K562 (cell line): ENCODE measurements around the gene KLK2. TPM values are rescaled to one million over a fixed set of nuclear protein-coding genes. Genes with fewer than 3 reads are reported as not detected.

Experiments
- ATAC-seq: fragments of 200-7000 bp; cut with Tn5 transposase; 3 replicates; pipeline ENCODE4 v1.9.1; 2020; ENCODE audit warnings: moderate library complexity
- BruUV-seq: library from RNA; stranded (reverse); fragments of 400-500 nt; replicated peaks from 2 replicates; lab custom pipeline; 2021; lab: Mats Ljungman, UMichigan
- CTCF ChIA-PET: fragments of 300-600 bp; formaldehyde crosslinking; extraction: SDS; loops from one replicate; lab custom pipeline; 2021; ENCODE audit warnings: low intra/inter-chr PET ratio; lab: Yijun Ruan, JAX
- POLR2A ChIA-PET: fragments of 300-600, 350-650 bp; sonication (Branson Sonifier 250); formaldehyde crosslinking; extraction: SDS; loops from one replicate; lab custom pipeline; 2021; ENCODE audit warnings: antibody characterized with exemption, inconsistent platforms; lab: Yijun Ruan, JAX
- DNase-seq, 4 experiments: peaks; one replicate each; pipeline versions ENCODE4 v3.0.0 to v3.0.0-alpha.2; 2011 to 2018; ENCODE audit warnings: low spot score in 3 of 4, mixed read lengths in 3 of 4; ENCODE audit errors: extremely low read depth in 1 of 4
- FAIRE-seq: peaks from 2 replicates; lab custom pipeline; 2011; peaks lifted over from hg19 to GRCh38; lab: Jason Lieb, UNC
- H2AFZ ChIP-seq: 2 replicates; pipeline ENCODE4 v1.6.0; 2011; ENCODE audit warnings: low read depth, low read length, control low read depth, inconsistent platforms
- H3K27ac ChIP-seq: fragments of 200-600 bp; 3 replicates; pipeline ENCODE4 v1.8.0; 2011; ENCODE audit warnings: low read depth, mild to moderate bottlenecking, control low read depth, inconsistent platforms, low read length, moderate library complexity, mixed read lengths; ENCODE audit errors: extremely low read depth
- H3K27me3 ChIP-seq, 2 experiments: fragments of 300-600 bp in 1 of 2; 2 replicates in 1 of 2; 3 replicates in 1 of 2; pipeline versions ENCODE4 v1.6.0 to v1.8.0; 2011; ENCODE audit warnings: inconsistent platforms in 2 of 2, low read length in 2 of 2, mild to moderate bottlenecking in 1 of 2, mixed read lengths in 1 of 2, moderate library complexity in 1 of 2; ENCODE audit not compliant: control insufficient read depth in 2 of 2, insufficient read depth in 2 of 2
- H3K36me3 ChIP-seq: fragments of 300-600 bp; 3 replicates; pipeline ENCODE4 v1.8.0; 2011; ENCODE audit warnings: mild to moderate bottlenecking, low read length, inconsistent platforms; ENCODE audit not compliant: control insufficient read depth, insufficient read depth
- H3K4me1 ChIP-seq, 2 experiments: fragments of 200-600 bp in 1 of 2; replicated peaks in 1 of 2; 2 replicates in 1 of 2; 3 replicates in 1 of 2; pipeline versions ENCODE4 v1.5.1 to v1.8.0; 2011; ENCODE audit warnings: inconsistent platforms in 2 of 2, low read length in 2 of 2, mild to moderate bottlenecking in 1 of 2, mixed read lengths in 1 of 2, moderate library complexity in 1 of 2; ENCODE audit not compliant: control insufficient read depth in 2 of 2, insufficient read depth in 2 of 2
- H3K4me2 ChIP-seq: 2 replicates; pipeline ENCODE4 v1.6.1; 2011; ENCODE audit warnings: low read length, control low read depth, inconsistent platforms, mixed read lengths; ENCODE audit not compliant: insufficient read depth
- H3K4me3 ChIP-seq: fragments of 200-600 bp; sonication (generic), shearing (Covaris generic); 2 replicates; pipeline ENCODE4 v1.5.1; 2016; ENCODE audit warnings: control low read depth, inconsistent platforms
- H3K79me2 ChIP-seq: fragments of 200-600 bp; 3 replicates; pipeline ENCODE4 v1.8.0; 2011; ENCODE audit warnings: low read length, inconsistent platforms; ENCODE audit not compliant: control insufficient read depth, insufficient read depth
- H3K9ac ChIP-seq, 2 experiments: 2 replicates each; pipeline versions ENCODE4 v1.6.0 to v1.6.1; 2011; ENCODE audit warnings: low read depth in 2 of 2, low read length in 2 of 2, control low read depth in 1 of 2, inconsistent platforms in 1 of 2, mild to moderate bottlenecking in 1 of 2, mixed read lengths in 1 of 2; ENCODE audit not compliant: insufficient read depth in 1 of 2
- H3K9me1 ChIP-seq: one replicate; pipeline ENCODE4 v1.6.0; 2011; ENCODE audit warnings: inconsistent platforms, mild to moderate bottlenecking, low read length, moderate library complexity; ENCODE audit not compliant: control insufficient read depth, insufficient read depth
- H3K9me3 ChIP-seq: replicated peaks from 2 replicates; pipeline ENCODE4 v1.5.1; 2011; ENCODE audit warnings: low read depth, low read length, inconsistent platforms; ENCODE audit not compliant: control insufficient read depth, insufficient read depth
- H4K20me1 ChIP-seq: replicated peaks from 2 replicates; pipeline ENCODE4 v1.6.1; 2011; ENCODE audit warnings: low read length, inconsistent platforms, mixed read lengths; ENCODE audit not compliant: control insufficient read depth, insufficient read depth
- ADNP ChIP-seq: fragments of 200-800 bp; sonication (Bioruptor generic); IDR thresholded peaks from 2 replicates; pipeline ENCODE4 v1.6.1; 2016; ENCODE audit warnings: missing genetic modification characterization, missing compliant biosample characterization
- CREB3L1 ChIP-seq: fragments of 450-650 bp; IDR thresholded peaks from 2 replicates; pipeline ENCODE4 v1.6.1; 2014; ENCODE audit warnings: low read depth, mild to moderate bottlenecking, moderate library complexity, borderline replicate concordance
- ESRRA ChIP-seq: fragments of 450-650 bp; IDR thresholded peaks from 2 replicates; pipeline ENCODE4 v1.6.1; 2014; ENCODE audit warnings: low read depth, mild to moderate bottlenecking, moderate library complexity, borderline replicate concordance
- NONO ChIP-seq, 2 experiments: fragments of 200-400 bp in 1 of 2; fragments of 450-650 bp in 1 of 2; formaldehyde crosslinking in 1 of 2; IDR thresholded peaks; 2 replicates each; pipeline ENCODE4 v1.6.1; 2017; ENCODE audit warnings: low read depth in 2 of 2, mild to moderate bottlenecking in 2 of 2, moderate library complexity in 2 of 2, low read length in 1 of 2
- ZNF197 ChIP-seq: fragments of 200-800 bp; sonication (Bioruptor generic); IDR thresholded peaks from 2 replicates; pipeline ENCODE4 v1.6.1; 2016; ENCODE audit warnings: low read depth, missing genetic modification characterization, missing compliant biosample characterization
- WGBS: fragments of 100-300 bp; shearing (Covaris generic); methylation state at CpG from one replicate; pipeline ENCODE4 v1.1.6; 2016; ENCODE audit warnings: low coverage, mixed read lengths; ENCODE audit not compliant: insufficient coverage; ENCODE audit errors: missing lambda C conversion rate; 5-methylcytosine and 5-hydroxymethylcytosine counted together
- in situ Hi-C: fragments of 300-500 bp; cut with MboI; formaldehyde crosslinking; loops from 4 replicates; pipeline ENCODE4 v1.15.0; 2018; ENCODE audit warnings: inconsistent platforms, mixed read lengths
- intact Hi-C: fragments of 100-400 bp; cut with micrococcal nuclease; formaldehyde crosslinking; loops from 2 replicates; pipeline ENCODE4 v1.14.2; 2022
- polyA plus RNA-seq, 8 experiments: library from polyadenylated mRNA; depleted of rRNA in 4 of 8; stranded (reverse) in 5 of 8; unstranded in 3 of 8; fragments of >200 nt; fragmentation: Nextera tagmentation in 2 of 8; fragmentation: Illumina TruSeq in 1 of 8; extraction: Ambion mirVana in 2 of 8; extraction: Trizol in 1 of 8; gene quantifications; 2 replicates each; pipeline versions ENCODE4 v1.2.1 to v1.2.3, GENCODE V29; 2011 to 2014; ENCODE audit warnings: inconsistent platforms in 1 of 8, missing spikeins in 1 of 8
- total RNA-seq, 7 experiments: library from RNA; depleted of rRNA in 6 of 7; stranded (reverse); fragments of >200 nt in 6 of 7; fragmentation: Illumina TruSeq in 2 of 7; extraction: Trizol in 2 of 7; gene quantifications; 2 replicates each; pipeline versions ENCODE4 v1.2.1 to v1.2.3, GENCODE V29; 2011 to 2021; ENCODE audit warnings: low replicate concordance in 1 of 7
- TF ChIP-seq, protein P1 (sequence below): fragments of 450-650 bp; formaldehyde crosslinking; conservative IDR thresholded peaks from 2 replicates; pipeline ENCODE4 v1.4.0; 2022; ENCODE audit warnings: mild to moderate bottlenecking, missing genetic modification characterization

KLK2 gene
- total and polyA plus RNA-seq, 9 of the 15 experiments (the other 6 are each of a cell fraction or from before 2014, with no cell fraction given), result 0.11 to 0.47 (median 0.23) TPM; not detected in 1

DNA sequence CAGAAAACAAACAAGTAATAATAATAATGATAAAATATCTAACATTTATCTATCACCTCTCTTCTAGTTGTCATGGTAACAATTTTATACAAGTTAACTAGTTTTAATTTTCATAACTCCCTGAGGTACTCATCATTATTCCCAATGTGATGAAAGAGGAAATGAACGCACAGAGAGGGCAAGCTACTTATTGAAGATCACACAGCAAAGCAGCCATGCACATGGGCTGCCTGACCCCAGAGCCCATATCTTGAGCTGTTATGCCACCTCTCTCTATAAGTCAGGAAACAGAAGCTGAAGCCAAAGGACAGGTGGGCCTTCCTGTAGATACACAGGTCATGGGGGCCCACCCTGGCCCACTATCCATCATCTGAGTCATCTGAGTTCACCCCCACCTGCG lies 42.8 kb downstream of the KLK2 start (continued):
- TF ChIP-seq ADNP (tag), result peak; percentile 34; the same call in 1 of the 2 replicates

DNA sequence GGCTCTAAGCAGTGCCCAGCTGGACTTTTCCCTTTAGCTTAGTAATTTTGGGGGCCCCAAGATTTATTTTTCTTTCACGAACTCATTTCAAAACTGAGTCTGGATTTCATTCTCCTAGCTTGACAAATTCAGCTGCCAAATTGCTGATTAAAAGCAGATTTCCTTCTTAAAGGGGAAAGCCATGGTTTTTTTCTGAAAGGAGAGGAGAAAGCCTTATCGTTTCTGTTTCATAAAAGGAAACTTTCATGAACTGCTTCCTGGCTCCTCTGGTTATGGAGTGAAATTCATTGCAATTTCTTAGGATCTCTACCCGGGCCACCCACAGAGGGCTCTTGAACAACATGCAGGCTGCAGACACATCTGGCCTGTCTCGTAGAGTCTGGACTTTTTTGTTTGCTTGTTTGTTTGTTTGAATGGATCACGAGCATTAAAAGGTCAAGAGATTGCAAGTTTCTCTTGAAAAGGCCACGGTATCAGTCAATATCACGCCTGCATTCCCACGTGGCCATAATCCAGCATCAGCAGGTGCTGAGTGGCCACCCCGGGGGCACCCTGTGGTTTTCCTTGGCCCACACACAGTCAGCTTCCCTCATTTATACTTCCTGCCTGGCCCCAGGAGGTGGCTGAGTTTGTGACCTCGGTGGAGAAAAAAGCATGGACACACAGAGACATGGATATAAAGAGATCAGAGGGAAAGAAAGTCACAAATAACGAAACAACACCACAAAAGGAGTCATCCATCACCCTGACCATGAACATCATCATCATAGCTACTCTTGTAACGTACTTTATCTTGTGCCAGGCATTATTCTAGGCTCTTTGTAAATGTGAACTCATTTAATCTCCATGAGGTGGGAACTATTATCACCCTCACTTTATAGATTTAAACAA lies 48.4 kb downstream of the KLK2 start:
- Histone ChIP-seq H3K27me3 (peaks cover 5 to 30% of the 10 kb centered on the region in 2 experiments; a peak in 3 of 5 replicates), H3K79me2 (no peaks in the 10 kb centered on the region), H3K4me3 (no peak overlapping the region), H3K9ac (0 out of 4 replicates have a peak overlapping the region, but pooled peaks of 1 of the 2 experiments have one; percentile 8), H3K9me1 (no peaks in the 10 kb centered on the region), H3K4me1 (no peaks in the 10 kb centered on the region; a peak in 1 of 5 replicates), H3K9me3 (no peaks in the 10 kb centered on the region), H3K36me3 (no peaks in the 10 kb centered on the region), H3K27ac (no peak overlapping the region), H2AFZ (no peak overlapping the region), H4K20me1 (0 out of 2 replicates have a peak, but pooled peaks cover 6% of the 10 kb centered on the region), H3K4me2 (no peak overlapping the region)
- ChIA-PET CTCF (interaction anchor here (0.6 to 1.8 kb wide), 8 partner anchors 128 to 421 kb away, joined by 3 to 12 read pairs (median 4); partner anchors contain the start of gene CLEC11A), POLR2A (interaction anchor here (0.8 to 2.4 kb wide), 8 partner anchors 9 to 197 kb away, joined by 3 to 10 read pairs (median 6); no protein-coding TSS in a partner anchor)
- in situ Hi-C loops (no loop called here), intact Hi-C loops (loop anchor here (1.0 to 5.0 kb wide), 4 partner anchors 49 to 384 kb away; partner anchors contain the start of gene KLK2)
- 4% methylated on average over 12 of the region's 12 CpGs for WGBS
- no TSS peak for BruUV-seq
- ATAC-seq (no peak; the same call in 2 of the 3 replicates), DNase-seq (no peak), FAIRE-seq (no peak)
- TF ChIP-seq CREB3L1 (no peak), ZNF197 (CRISPR knock-in tag) (no peak), NONO (IDR thresholded peaks at IDR 0.05; ENCODE audit: low read depth in 2 of 2, low read length in 1 of 2) (no peak), ESRRA (no peak)
- TF ChIP-seq, protein P1, sequence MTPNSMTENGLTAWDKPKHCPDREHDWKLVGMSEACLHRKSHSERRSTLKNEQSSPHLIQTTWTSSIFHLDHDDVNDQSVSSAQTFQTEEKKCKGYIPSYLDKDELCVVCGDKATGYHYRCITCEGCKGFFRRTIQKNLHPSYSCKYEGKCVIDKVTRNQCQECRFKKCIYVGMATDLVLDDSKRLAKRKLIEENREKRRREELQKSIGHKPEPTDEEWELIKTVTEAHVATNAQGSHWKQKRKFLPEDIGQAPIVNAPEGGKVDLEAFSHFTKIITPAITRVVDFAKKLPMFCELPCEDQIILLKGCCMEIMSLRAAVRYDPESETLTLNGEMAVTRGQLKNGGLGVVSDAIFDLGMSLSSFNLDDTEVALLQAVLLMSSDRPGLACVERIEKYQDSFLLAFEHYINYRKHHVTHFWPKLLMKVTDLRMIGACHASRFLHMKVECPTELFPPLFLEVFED (CRISPR knock-in tag), result 0 out of 2 replicates have a peak, but pooled peaks have one; percentile 37
